DOHH2 (cell line): ENCODE data around the gene TAF1C.

ENCODE experiments used
- H3F3A ChIP-seq: fragments of 200-600 bp; sonication (generic), shearing (Covaris generic); 2 replicates; pipeline ENCODE4 v1.6.0; 2016; ENCODE audit warnings: antibody characterized with exemption, mild to moderate bottlenecking; ENCODE audit not compliant: control insufficient read depth, insufficient read depth
- H3K27ac ChIP-seq: fragments of 200-600 bp; sonication (generic); 2 replicates; pipeline ENCODE4 v1.5.1; 2014; ENCODE audit warnings: low read depth, mild to moderate bottlenecking, low read length, moderate library complexity
- H3K27me3 ChIP-seq: fragments of 200-600 bp; sonication (generic); 2 replicates; pipeline ENCODE4 v1.6.1; 2014; ENCODE audit warnings: mild to moderate bottlenecking, low read length, mixed read lengths; ENCODE audit not compliant: control insufficient read depth
- H3K36me3 ChIP-seq: fragments of 200-600 bp; sonication (generic); 2 replicates; pipeline ENCODE4 v1.6.1; 2014; ENCODE audit warnings: mild to moderate bottlenecking, low read length, moderate library complexity, mixed read lengths; ENCODE audit not compliant: control insufficient read depth
- H3K4me1 ChIP-seq: fragments of 200-600 bp; sonication (generic); 2 replicates; pipeline ENCODE4 v1.6.1; 2014; ENCODE audit warnings: mild to moderate bottlenecking, low read length, mixed read lengths; ENCODE audit not compliant: control insufficient read depth
- H3K4me2 ChIP-seq: fragments of 200-600 bp; sonication (generic); 2 replicates; pipeline ENCODE4 v1.6.0; 2014; ENCODE audit warnings: mild to moderate bottlenecking, low read length, moderate library complexity
- H3K4me3 ChIP-seq: fragments of 200-600 bp; sonication (generic); 2 replicates; pipeline ENCODE4 v1.5.1; 2014; ENCODE audit warnings: mild to moderate bottlenecking, low read length, mixed read lengths
- H3K79me2 ChIP-seq: fragments of 200-600 bp; sonication (generic); 2 replicates; pipeline ENCODE4 v1.6.1; 2014; ENCODE audit warnings: mild to moderate bottlenecking, low read length, mixed read lengths; ENCODE audit not compliant: control insufficient read depth
- H3K9me2 ChIP-seq: fragments of 200-600 bp; sonication (generic); replicated peaks from 2 replicates; pipeline ENCODE4 v1.6.1; 2014; ENCODE audit warnings: mild to moderate bottlenecking, low read length, mixed read lengths; ENCODE audit not compliant: control insufficient read depth
- H3K9me3 ChIP-seq: fragments of 200-600 bp; sonication (generic); 2 replicates; pipeline ENCODE4 v1.6.1; 2014; ENCODE audit warnings: antibody characterized with exemption, low read length, mixed read lengths; ENCODE audit not compliant: control insufficient read depth, insufficient read depth
- H4K20me1 ChIP-seq: fragments of 200-600 bp; sonication (generic); 2 replicates; pipeline ENCODE4 v1.6.0; 2014; ENCODE audit warnings: low read depth, mild to moderate bottlenecking, antibody characterized with exemption, low read length, moderate library complexity; ENCODE audit not compliant: control insufficient read depth, insufficient read depth
- EZH2phosphoT487 ChIP-seq: fragments of 200-600 bp; sonication (generic); IDR thresholded peaks from 2 replicates; pipeline ENCODE4 v1.6.1; 2017; ENCODE audit warnings: borderline replicate concordance, mild to moderate bottlenecking, antibody characterized with exemption, low read length, moderate library complexity, mixed read lengths
- TF ChIP-seq, protein P1 (sequence below): fragments of 200-600 bp; sonication (generic); IDR thresholded peaks from one replicate; pipeline ENCODE4 v1.5.1; 2014; ENCODE audit warnings: antibody characterized with exemption, mild to moderate bottlenecking, low read depth, low read length; ENCODE audit not compliant: poor library complexity, severe bottlenecking

The TAF1C gene

DNA sequence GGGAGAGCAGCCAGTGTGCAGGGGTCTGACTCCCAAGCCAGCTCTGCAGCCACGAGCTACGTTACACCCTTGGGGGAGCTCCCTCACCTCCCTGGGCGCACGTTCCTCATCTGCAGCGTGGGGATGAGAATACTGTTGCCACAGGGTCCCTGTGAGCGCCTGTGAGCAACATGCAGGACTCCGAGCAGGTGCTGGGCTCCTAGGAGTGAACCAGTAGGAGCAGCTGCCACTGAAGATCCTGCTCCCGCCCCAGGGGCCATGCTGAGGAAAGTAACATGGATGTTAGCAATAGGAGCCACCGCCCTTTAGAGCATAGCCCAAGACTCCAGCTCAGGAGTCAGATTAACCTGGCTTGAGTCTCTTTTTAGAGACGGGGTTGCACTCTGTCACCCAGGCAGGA is 25.8 kb downstream of the TAF1C start:
- TF ChIP-seq EZH2phosphoT487 = no peak
- TF ChIP-seq, protein P1, sequence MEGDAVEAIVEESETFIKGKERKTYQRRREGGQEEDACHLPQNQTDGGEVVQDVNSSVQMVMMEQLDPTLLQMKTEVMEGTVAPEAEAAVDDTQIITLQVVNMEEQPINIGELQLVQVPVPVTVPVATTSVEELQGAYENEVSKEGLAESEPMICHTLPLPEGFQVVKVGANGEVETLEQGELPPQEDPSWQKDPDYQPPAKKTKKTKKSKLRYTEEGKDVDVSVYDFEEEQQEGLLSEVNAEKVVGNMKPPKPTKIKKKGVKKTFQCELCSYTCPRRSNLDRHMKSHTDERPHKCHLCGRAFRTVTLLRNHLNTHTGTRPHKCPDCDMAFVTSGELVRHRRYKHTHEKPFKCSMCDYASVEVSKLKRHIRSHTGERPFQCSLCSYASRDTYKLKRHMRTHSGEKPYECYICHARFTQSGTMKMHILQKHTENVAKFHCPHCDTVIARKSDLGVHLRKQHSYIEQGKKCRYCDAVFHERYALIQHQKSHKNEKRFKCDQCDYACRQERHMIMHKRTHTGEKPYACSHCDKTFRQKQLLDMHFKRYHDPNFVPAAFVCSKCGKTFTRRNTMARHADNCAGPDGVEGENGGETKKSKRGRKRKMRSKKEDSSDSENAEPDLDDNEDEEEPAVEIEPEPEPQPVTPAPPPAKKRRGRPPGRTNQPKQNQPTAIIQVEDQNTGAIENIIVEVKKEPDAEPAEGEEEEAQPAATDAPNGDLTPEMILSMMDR = no peak
- Histone ChIP-seq H3K79me2 (no peaks in the 10 kb centered on the region), H3K9me2 (no peaks in the 10 kb centered on the region), H3K36me3 (no peaks in the 10 kb centered on the region), H3K9me3 (no peaks in the 10 kb centered on the region), H4K20me1 (no peaks in the 10 kb centered on the region), H3K27me3 (peaks cover 33% of the 10 kb centered on the region), H3K27ac (no peak overlapping the region), H3K4me2 (no peak overlapping the region), H3F3A (no peaks in the 10 kb centered on the region), H3K4me1 (no peaks in the 10 kb centered on the region), H3K4me3 (no peak overlapping the region)

DNA sequence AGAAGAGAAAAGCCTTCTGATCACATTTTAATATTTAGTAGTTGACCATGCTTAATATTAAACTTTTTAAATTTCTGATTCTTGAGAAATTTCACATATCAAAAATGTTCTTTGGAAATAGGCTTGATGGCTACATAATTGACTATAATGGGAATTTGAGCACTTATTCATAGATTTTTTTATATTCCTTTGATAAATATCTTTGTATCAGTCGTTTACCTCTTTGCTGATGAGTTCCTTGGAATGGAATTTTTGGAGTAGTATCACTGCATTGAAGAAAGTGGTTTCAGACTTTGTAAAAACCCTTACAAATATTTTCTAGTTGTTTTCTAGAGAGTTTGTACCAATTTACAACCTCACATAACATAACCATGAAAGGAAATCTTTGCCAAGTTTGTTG is 27.1 kb downstream of the TAF1C start:
- Histone ChIP-seq H3K4me1 (no peaks in the 10 kb centered on the region), H3K4me2 (no peak overlapping the region), H3K27ac (no peak overlapping the region), H3K36me3 (no peaks in the 10 kb centered on the region), H3K4me3 (no peak overlapping the region), H3K9me2 (no peaks in the 10 kb centered on the region), H3K79me2 (no peaks in the 10 kb centered on the region), H3F3A (no peaks in the 10 kb centered on the region), H3K9me3 (no peaks in the 10 kb centered on the region), H3K27me3 (peaks cover 33% of the 10 kb centered on the region), H4K20me1 (no peaks in the 10 kb centered on the region)
- TF ChIP-seq, protein P1 = no peak
- TF ChIP-seq EZH2phosphoT487 = no peak

DNA sequence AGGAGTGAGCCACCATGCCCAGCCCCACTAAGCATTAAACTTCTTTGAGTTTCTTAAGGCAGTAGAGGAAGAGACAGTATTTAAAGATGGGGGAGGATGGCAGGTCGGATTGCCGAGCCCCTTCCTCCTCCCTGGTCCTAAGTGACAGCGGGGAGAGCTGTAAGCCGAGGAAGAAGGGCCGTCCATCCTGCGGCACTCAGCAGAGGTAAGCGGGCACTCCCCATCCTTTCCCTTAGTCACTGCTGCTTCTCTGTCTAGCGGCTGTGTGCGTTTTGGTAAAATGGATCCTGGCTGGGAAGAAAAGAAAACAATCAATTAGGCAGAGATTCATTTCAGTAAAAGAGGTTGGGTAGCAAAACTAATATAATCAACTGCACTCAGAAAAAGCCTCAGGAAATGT is 27.9 kb downstream of the TAF1C start:
- Histone ChIP-seq H4K20me1 (no peaks in the 10 kb centered on the region), H3K4me3 (no peak overlapping the region), H3K27me3 (peaks cover 33% of the 10 kb centered on the region), H3K79me2 (no peaks in the 10 kb centered on the region), H3F3A (no peaks in the 10 kb centered on the region), H3K9me2 (no peaks in the 10 kb centered on the region), H3K4me1 (no peaks in the 10 kb centered on the region), H3K9me3 (no peaks in the 10 kb centered on the region), H3K4me2 (no peak overlapping the region), H3K27ac (no peak overlapping the region), H3K36me3 (no peaks in the 10 kb centered on the region)
- no peak for TF ChIP-seq EZH2phosphoT487
- TF ChIP-seq, protein P1 = no peak

DNA sequence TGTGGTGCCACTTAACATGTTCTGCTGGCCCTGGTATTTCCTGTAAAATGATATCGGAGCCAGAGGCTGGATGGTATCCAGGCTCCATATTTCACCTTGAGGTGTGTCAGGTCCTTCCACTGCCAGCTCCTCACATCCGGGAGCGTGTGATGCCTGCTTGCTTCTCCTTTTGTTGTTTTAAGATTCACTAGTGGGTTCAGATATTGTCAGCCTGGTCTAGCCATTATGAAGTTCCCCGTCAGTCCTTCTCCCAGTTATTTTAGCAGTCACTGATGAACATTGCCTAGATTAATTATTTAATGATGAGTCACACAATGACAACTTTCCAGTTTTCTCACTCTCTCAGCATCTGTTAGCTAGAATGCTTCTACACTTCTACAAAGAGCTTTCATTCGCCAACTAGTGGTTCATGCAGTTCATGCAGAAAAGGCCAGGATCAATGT is 30.5 kb downstream of the TAF1C start:
- Histone ChIP-seq H3K27me3 (peaks cover 26% of the 10 kb centered on the region), H3K79me2 (no peaks in the 10 kb centered on the region), H3K4me2 (no peak overlapping the region), H3K4me1 (no peaks in the 10 kb centered on the region), H3F3A (no peaks in the 10 kb centered on the region), H4K20me1 (no peaks in the 10 kb centered on the region), H3K9me2 (no peaks in the 10 kb centered on the region), H3K4me3 (no peak overlapping the region), H3K27ac (no peak overlapping the region), H3K9me3 (no peaks in the 10 kb centered on the region), H3K36me3 (no peaks in the 10 kb centered on the region)
- no peak for TF ChIP-seq EZH2phosphoT487
- TF ChIP-seq, protein P1 = peak; percentile 12
